ENCODE results near the gene TMPRSS5.

GRCh38 chr11:113736323-113736722 lies 30.2 kb upstream of the TMPRSS5 start:
- TF ChIP-seq CTCF (optimal IDR thresholded peaks at IDR 0.05 in 1 of 3, IDR thresholded peaks at IDR 0.05 in 1 of 3, conservative IDR thresholded peaks at IDR 0.05 in 1 of 3; ENCODE audit: extremely low read depth in 1 of 3, insufficient read depth in 2 of 3, low read length in 3 of 3) (no peak), EZH2 (IDR thresholded peaks at IDR 0.05; ENCODE audit: low read length) (no peak)

Measured in keratinocyte (primary cell).